Astrocyte of the spinal cord (primary cell): ENCODE results near the gene MMS22L.

Source experiments
- DNase-seq: peaks from one replicate; pipeline ENCODE4 v3.0.0; 2011; ENCODE audit warnings: low read depth, low spot score
- H3K4me3 ChIP-seq: 2 replicates; pipeline ENCODE4 v1.5.1; 2011; ENCODE audit warnings: low read depth, mild to moderate bottlenecking, low read length, moderate library complexity
- in situ Hi-C: cut with HindIII; loops from 2 replicates; pipeline ENCODE4 v1.10.0; 2017; ENCODE audit warnings: low sequenced_read_pairs
- TF ChIP-seq, protein P1 (sequence below): IDR thresholded peaks from 2 replicates; pipeline ENCODE4 v1.5.1; 2012; ENCODE audit warnings: low read depth, mild to moderate bottlenecking, low read length, inconsistent platforms

The MMS22L gene

DNA sequence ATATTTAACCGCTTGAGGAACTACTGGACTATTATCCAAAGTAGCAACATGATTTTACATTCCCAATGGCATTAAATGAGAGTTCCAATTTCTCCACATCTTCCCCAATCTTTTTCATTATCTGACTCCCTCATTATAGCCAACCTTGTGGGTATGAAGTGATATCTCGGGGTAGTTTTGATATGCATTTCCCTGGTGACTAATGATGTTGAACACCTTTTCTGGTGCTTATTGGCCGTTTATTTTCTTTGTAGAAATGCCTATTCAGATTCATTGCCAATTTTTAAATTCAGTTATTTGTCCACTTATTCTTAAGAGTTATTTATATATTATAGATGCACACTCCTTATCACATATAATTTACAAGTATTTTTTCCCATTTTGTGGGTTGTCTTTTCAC is 129.0 kb downstream of the MMS22L start:
- H3K4me3 ChIP-seq, result no peak overlapping the region
- in situ Hi-C loops, result no loop called here
- no peak for DNase-seq
- TF ChIP-seq, protein P1, sequence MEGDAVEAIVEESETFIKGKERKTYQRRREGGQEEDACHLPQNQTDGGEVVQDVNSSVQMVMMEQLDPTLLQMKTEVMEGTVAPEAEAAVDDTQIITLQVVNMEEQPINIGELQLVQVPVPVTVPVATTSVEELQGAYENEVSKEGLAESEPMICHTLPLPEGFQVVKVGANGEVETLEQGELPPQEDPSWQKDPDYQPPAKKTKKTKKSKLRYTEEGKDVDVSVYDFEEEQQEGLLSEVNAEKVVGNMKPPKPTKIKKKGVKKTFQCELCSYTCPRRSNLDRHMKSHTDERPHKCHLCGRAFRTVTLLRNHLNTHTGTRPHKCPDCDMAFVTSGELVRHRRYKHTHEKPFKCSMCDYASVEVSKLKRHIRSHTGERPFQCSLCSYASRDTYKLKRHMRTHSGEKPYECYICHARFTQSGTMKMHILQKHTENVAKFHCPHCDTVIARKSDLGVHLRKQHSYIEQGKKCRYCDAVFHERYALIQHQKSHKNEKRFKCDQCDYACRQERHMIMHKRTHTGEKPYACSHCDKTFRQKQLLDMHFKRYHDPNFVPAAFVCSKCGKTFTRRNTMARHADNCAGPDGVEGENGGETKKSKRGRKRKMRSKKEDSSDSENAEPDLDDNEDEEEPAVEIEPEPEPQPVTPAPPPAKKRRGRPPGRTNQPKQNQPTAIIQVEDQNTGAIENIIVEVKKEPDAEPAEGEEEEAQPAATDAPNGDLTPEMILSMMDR, result no peak

DNA sequence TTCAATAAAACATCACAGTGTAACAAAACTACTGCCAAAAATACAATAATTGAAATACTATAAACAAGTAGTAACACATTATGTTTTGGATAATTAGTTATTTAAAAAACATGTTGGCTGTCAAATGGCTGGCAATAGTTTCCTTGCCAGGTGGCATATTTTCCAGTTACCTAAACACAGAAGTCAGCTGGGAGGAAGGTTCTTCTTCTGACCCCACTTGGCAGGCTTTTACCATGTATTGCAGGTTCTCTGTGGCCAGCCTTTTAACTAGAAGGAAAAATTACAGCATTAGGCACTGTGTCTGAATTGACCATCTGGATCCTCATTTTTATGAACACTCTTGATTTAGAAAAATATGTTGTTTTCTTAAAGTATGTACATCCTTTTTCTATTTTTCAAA is 131.4 kb downstream of the MMS22L start:
- TF ChIP-seq, protein P1, result no peak
- DNase-seq, result no peak
- H3K4me3 ChIP-seq, result no peak overlapping the region
- in situ Hi-C loops, result no loop called here

DNA sequence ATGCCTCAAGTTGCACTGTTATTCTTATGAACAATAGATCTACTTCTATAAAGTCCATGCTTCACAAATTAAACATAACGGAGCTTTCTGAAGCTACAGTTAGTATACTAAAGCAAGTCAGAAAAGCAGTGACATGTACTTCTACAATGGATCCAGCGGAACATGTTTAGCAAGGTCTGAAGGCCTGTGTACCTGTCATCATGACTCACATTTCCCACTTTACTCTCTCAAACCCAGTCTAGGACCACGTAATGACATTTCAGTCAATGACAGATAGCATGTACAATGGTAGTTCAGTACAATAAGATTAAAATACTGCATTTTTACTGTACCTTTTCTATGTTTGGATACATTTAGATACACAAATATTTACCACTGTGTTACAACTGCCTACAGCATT is 132.1 kb downstream of the MMS22L start:
- DNase-seq, result no peak
- no peak overlapping the region for H3K4me3 ChIP-seq
- TF ChIP-seq, protein P1, result no peak
- in situ Hi-C loops, result no loop called here

DNA sequence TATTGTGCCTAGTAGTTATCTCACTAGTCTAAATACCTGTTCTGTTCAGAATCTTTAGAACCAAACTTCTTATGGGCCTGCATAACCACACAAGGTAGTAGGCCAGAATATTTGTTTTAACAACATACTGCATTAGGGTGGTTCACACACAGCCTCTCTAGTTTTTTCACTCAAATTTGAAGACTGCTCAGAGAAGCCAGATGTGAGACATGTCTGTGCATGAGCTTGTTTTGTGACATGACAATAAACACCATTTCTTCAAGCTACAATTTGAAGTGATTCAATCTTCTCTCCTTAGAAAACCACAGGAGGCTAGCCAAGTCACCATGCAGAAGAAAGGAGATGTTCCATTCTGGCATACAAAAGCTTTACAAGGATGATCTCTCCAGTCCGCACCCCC is 135.6 kb downstream of the MMS22L start:
- in situ Hi-C loops, result no loop called here
- no peak for DNase-seq
- TF ChIP-seq, protein P1, result no peak
- no peak overlapping the region for H3K4me3 ChIP-seq

DNA sequence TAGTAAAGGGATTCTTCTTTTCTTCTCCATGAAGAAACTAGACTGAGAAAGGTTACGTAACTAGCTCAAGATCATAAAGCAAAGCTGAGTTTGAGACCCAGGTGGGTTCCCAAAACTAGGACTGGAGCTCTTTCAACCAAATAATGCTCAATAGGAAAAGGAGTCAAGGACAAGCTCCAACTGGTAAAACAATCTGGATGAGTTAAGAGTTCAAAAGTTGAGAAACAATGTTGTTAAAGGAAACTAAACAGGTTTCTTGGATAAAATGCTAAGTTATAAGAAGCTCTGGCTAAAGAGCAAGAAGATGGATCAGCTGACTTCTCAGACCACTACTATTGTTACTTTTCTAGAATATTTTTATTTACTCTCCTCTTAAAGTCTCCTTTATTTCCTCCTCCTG is 137.3 kb downstream of the MMS22L start:
- no peak for DNase-seq
- TF ChIP-seq, protein P1, result no peak
- H3K4me3 ChIP-seq, result no peak overlapping the region
- in situ Hi-C loops, result no loop called here

DNA sequence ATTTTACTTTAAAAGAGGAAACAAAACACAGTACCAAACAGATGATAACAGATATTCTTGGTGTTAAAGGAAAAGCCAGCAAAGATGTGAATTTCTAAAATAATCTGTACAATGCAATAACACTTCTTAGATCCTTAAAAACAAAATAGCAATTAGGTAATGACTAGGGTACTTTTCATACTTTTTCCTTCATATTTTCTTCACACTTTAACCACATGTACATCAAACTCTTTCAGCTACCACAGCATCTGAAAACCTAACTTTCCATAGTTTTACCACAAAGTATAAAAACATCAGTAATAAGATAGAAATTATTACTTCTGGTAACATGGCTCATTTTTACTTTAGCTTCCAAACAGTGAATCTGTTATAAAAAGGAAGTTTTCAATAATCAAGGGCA is 141.3 kb downstream of the MMS22L start:
- in situ Hi-C loops, result no loop called here

More for the DNA sequence above, 141.3 kb downstream of the MMS22L start:
- H3K4me3 ChIP-seq, result no peak overlapping the region
- DNase-seq, result no peak
- TF ChIP-seq, protein P1, result no peak
